Body of pancreas (tissue), 4 donors: ENCODE measurements around the gene FHL1. TPM values are rescaled to one million over a fixed set of nuclear protein-coding genes. Genes with fewer than 3 reads are reported as not detected.

ENCODE experiments used
- ATAC-seq: fragments of 150-250 bp; one replicate; pipeline ENCODE4 v1.9.1; 2016
- DNase-seq, 4 donors: peaks; one replicate each; pipeline ENCODE4 v3.0.0-alpha.2; 2019
- H3K27ac ChIP-seq, 4 donors: fragments of 200-600 bp; sonication (generic); 1 replicate in 3 of 4; 2 replicates in 1 of 4; pipeline versions ENCODE4 v1.5.1 to v1.6.1; 2016 to 2019; ENCODE audit warnings: mild to moderate bottlenecking in 1 of 4, mixed read lengths in 1 of 4, moderate library complexity in 1 of 4
- H3K27me3 ChIP-seq, 2 donors: fragments of 200-600 bp; sonication (generic); one replicate each; pipeline ENCODE4 v1.6.0; 2016; ENCODE audit warnings: mild to moderate bottlenecking in 1 of 2
- H3K36me3 ChIP-seq, 2 donors: fragments of 200-600 bp; sonication (generic); replicated peaks in 1 of 2; 2 replicates each; pipeline ENCODE4 v1.5.1; 2016; ENCODE audit warnings: low read depth in 2 of 2; ENCODE audit not compliant: insufficient read depth in 1 of 2
- H3K4me1 ChIP-seq: fragments of 200-600 bp; sonication (generic); one replicate; pipeline ENCODE4 v1.6.0; 2016
- H3K4me3 ChIP-seq, 2 donors: fragments of 200-600 bp; sonication (generic); 1 replicate in 1 of 2; 2 replicates in 1 of 2; pipeline ENCODE4 v1.5.1; 2016 to 2019
- H3K9me3 ChIP-seq, 3 donors: fragments of 200-600 bp; sonication (generic); 1 replicate in 2 of 3; 2 replicates in 1 of 3; pipeline ENCODE4 v1.5.1; 2016
- CTCF ChIP-seq, 7 experiments: fragments of 450-650 bp in 4 of 7; fragments of 200-600 bp in 3 of 7; sonication (generic) in 3 of 7; IDR thresholded peaks; one replicate each; pipeline ENCODE4 v1.5.1; 2016 to 2019; ENCODE audit warnings: antibody characterized with exemption in 7 of 7
- POLR2A ChIP-seq, 3 donors: fragments of 450-650 bp; IDR thresholded peaks; one replicate each; pipeline ENCODE4 v1.6.1; 2016; ENCODE audit warnings: antibody characterized with exemption in 3 of 3, mild to moderate bottlenecking in 2 of 3
- WGBS, 2 donors: methylation state at CpG; one replicate each; pipeline ENCODE4 v1.1.5; 2017; 5-methylcytosine and 5-hydroxymethylcytosine counted together
- intact Hi-C: fragments of 100-400 bp; cut with DNase I; formaldehyde crosslinking; loops from one replicate; pipeline ENCODE4 v1.15.1; 2023
- total RNA-seq, 2 donors: library from RNA; depleted of rRNA; stranded (reverse); fragments of >200 nt; gene quantifications; one replicate each; pipeline ENCODE4 v1.1.0, GENCODE V29; 2016

Gene FHL1
- total RNA-seq, 2 donors from 2014 or later, result 40.2 to 125 TPM

- Histone ChIP-seq H3K36me3 (no peaks in the 10 kb centered on the region), H3K27me3 (no peaks in the 10 kb centered on the region), H3K4me3 (no peak overlapping the region), H3K4me1 (no peaks in the 10 kb centered on the region), H3K27ac (no peak overlapping the region), H3K9me3 (no peaks in the 10 kb centered on the region)
- DNase-seq (no peak), ATAC-seq (no peak)
- intact Hi-C loops, result no loop called here
- TF ChIP-seq POLR2A (IDR thresholded peaks at IDR 0.05) (no peak), CTCF (IDR thresholded peaks at IDR 0.05) (no peak)
These were observed 50.7 kb downstream of the FHL1 start for GRCh38 chrX:136198010-136198409.

GRCh38 chrX:136198678-136199243 is 51.4 kb downstream of the FHL1 start:
- H3K27ac ChIP-seq, result no peak overlapping the region
- intact Hi-C loops, result no loop called here
- H3K27me3 ChIP-seq, result no peaks in the 10 kb centered on the region
- 71 to 72% methylated on average over 5 to 6 of the region's 6 CpGs for WGBS, 2 donors
- H3K36me3 ChIP-seq, result no peaks in the 10 kb centered on the region
- no peak for TF ChIP-seq CTCF (IDR thresholded peaks at IDR 0.05)
- TF ChIP-seq POLR2A (IDR thresholded peaks at IDR 0.05), result no peak
- no peak overlapping the region for H3K4me3 ChIP-seq
- H3K4me1 ChIP-seq, result no peaks in the 10 kb centered on the region
- no peaks in the 10 kb centered on the region for H3K9me3 ChIP-seq
- no peak for DNase-seq
- ATAC-seq, result no peak

GRCh38 chrX:136199365-136199764 is 52.0 kb downstream of the FHL1 start:
- Histone ChIP-seq H3K9me3 (no peaks in the 10 kb centered on the region), H3K4me3 (no peak overlapping the region), H3K27me3 (no peaks in the 10 kb centered on the region), H3K36me3 (no peaks in the 10 kb centered on the region), H3K27ac (no peak overlapping the region), H3K4me1 (no peaks in the 10 kb centered on the region)
- WGBS, 2 donors, result 58 to 71% methylated on average over 4 of the region's 4 CpGs
- TF ChIP-seq CTCF (IDR thresholded peaks at IDR 0.05), result no peak
- no peak for DNase-seq
- intact Hi-C loops, result no loop called here
- no peak for ATAC-seq

GRCh38 chrX:136200466-136200865 is 53.1 kb downstream of the FHL1 start:
- WGBS, 2 donors, result 58 to 65% methylated on average over 2 of the region's 2 CpGs

More at GRCh38 chrX:136200466-136200865, 53.1 kb downstream of the FHL1 start:
- Histone ChIP-seq H3K27ac (no peak overlapping the region), H3K4me3 (no peak overlapping the region), H3K27me3 (no peaks in the 10 kb centered on the region), H3K4me1 (no peaks in the 10 kb centered on the region), H3K9me3 (no peaks in the 10 kb centered on the region), H3K36me3 (no peaks in the 10 kb centered on the region)
- intact Hi-C loops, result no loop called here
- DNase-seq (no peak), ATAC-seq (no peak)
- TF ChIP-seq POLR2A (IDR thresholded peaks at IDR 0.05) (no peak), CTCF (IDR thresholded peaks at IDR 0.05) (no peak)
